GM19463 (cell line): Measurements from ENCODE around the gene KMT5B.
"Not testable (repeated sequence)": the region's sequence is repeated elsewhere in the genome, so short reads cannot be mapped to it uniquely, and the experiment has no call there.

ENCODE experiments used
- ATAC-seq: cut with Tn5 transposase; IDR thresholded peaks from one replicate; pipeline ENCODE4 v1.9.1; 2021; ENCODE audit warnings: mild to moderate bottlenecking, moderate library complexity; ENCODE audit not compliant: unreplicated experiment

Gene KMT5B

DNA sequence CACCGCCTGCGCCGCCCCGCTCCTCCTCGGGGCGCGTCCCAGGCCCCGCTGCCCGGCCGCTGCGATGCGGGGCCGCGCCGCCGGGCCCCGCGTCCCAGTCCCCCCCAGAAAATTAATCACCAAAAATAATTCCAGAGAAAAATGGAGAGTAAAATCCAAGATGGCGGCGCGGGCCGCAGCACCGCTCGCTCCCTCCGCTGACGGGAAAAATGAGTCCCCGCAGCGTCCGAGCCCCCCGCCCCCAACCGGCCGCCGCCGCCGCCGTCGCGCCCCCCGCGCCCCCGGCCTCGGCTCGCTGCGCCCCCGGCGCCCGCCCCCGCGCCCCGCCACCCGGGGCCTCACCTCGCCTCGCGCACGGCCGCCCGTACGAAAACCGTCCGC, at the start of gene KMT5B:
Gene KMT5B (minus strand): TSS at position 162 of the 381 bp plus-strand sequence. CDS start 23,220 bp downstream, outside the sequence.
- no peak for ATAC-seq

GRCh38 chr11:68262544-68262827, 49.4 kb upstream of the KMT5B start:
- ATAC-seq = no peak

GRCh38 chr11:68261749-68262543, 48.9 kb upstream of the KMT5B start:
- ATAC-seq = no peak

- no peak for ATAC-seq
Observed at GRCh38 chr11:68261006-68261405, 47.9 kb upstream of the KMT5B start.

DNA sequence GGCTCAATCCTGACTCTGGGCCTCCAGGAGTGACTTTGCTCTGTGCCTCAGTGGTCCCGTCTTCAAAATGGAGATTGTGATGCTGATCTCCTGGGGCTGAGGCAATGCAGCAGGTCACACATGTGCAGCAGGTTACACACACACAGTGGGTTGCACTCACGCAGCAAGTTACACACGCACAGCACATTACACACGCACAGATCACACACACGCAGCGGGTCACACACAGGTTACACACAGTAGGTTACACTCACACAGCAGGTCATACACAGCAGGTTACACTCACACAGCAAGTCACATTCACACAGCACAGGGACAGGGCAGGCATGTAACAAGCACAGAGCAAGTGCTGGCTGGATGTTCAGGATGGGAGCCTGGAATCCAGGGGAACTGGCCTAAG, 47.4 kb upstream of the KMT5B start:
- ATAC-seq = no peak

DNA sequence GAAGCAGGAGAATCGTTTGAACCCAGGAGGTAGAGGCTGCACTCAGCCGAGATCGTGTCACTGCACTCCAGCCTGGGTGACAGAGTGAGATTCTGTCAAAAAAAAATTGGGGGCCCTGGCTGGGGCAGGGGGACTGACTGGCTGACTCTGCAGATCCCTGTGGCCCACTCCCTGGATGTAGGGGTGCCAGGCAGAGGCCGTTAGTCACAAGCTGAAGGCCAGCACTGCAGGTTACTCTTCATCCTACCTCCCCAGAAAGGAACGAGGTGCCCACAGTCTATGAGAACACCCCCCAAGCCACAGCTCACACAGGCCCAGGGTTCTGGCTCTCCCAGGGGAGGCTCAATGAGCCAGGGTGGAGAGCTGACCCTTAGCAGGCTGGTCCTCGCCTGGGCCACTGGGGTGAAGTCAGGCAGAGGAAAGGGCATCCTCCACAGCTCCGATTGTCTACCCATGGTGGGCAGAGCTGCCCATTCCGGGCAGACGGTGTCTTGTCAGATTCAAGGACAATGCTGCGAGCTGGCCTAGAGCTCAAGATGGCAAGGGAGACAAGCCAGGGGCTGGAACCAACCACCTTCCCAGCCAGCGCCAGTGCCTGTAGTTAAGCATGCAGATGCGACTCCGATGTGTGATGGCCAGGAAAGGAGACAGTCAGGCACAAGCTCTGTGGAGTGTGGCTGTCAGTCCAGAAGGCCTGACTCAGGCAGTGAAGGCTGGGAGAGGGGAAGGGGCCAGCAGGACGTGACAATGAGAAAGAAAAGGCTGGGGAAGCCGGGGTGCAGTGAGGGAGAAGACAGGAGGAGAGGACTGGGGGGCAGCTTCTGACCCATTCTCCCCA, 46.2 kb upstream of the KMT5B start:
- ATAC-seq = no peak

DNA sequence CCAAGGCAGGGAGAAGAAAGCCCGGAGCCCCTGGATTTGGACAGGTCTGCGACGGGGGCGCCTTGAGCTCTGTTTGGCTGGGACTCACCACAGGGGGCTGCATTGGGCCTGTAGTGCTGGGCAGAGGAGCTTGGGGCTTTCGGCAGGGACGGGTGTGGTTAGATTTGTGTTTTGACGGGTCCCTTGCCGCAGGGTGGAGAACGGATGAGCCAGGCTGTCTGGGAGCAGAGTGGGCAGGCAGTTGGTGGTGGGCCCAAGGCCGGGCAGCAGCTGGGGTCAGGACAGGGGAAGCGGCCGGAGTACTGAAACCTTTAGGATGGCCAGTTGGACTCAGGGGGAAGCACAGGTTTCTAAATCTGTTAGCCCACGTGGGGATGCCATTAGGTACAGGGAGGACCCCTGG, 45.3 kb upstream of the KMT5B start:
- ATAC-seq = no peak

DNA sequence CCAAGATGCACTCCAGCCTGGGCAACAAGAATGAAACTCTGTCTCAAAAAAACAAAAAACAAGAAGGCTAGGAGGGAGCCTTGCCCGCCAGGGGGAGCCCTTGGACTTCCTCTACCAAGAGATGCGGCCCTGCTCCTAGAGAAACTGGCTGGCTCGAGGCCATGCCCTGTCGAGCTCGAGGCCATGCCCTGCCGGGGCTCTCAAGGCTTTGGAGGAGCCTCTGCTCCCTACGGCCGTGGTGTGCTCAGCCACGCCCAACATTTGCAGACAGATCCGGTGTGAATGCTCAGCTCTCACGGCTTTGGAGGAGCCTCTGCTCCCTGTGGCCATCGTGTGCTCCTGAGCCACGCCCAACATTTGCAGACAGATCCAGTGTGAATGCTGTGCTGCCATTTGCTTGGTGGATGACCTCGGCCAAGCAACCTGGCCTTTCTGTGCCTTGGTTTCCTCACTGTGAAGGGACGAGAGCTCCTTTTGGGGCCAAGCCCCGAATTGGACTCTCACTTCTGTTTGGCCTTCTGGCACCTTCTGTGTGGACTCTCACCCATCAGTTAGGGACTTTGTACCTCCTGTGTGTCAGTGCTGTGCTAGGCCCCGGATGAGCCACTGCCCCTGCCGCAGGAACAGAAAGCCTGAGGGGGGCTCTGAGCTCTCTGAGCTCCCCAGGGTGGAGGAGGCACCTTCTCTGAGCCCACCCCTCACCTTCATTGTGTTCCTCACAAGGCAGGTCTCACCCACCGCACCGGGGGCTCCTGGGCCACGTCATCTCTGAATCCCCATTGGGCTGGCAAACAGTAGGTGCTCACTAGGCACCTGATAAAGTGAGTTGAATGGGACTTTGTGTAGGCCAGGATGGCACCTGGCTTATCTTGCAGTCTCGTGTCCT, 44.6 kb upstream of the KMT5B start:
- ATAC-seq = no peak

DNA sequence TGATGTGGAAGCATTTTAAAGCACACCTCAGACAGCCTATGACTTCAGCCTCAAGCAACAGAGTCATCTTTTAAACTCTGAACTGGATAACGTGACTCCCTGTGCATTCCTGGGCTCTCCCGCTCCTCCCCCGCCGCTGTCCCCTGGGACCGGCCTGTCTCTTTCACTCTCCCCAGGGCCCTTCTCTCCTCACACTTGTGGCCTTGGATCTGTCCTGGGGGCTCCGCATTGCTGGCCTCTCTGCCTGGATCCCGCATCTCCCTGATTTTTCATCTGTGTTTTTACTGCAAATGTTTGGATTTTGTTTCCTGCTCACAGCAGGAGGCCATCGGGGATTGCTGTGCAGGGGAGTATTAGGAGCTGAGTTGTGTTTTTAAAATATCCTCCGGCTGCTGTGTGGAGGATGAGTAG, 43.2 kb upstream of the KMT5B start:
- no peak for ATAC-seq

GRCh38 chr11:68255526-68255925, 42.4 kb upstream of the KMT5B start:
- ATAC-seq = no peak

DNA sequence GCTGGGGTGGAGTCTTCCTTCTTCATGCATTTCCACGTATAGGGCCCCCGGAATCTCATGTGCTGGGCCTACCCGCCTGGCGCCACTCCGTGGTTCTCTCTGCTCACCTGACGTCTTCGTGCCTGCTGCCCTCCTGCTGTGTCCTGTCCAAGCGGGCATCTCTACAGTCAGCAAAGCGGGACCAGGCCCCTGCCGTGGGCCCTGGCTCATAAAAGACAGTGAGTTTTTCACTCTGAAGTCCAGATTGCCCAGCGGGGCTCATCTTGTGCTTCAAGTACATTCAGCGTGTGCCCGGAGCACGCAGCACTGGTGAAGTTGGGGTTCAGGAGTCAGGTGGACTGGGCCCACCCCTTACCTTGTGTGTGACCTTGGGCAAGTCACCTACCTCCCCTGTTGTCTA, 41.3 kb upstream of the KMT5B start:
- no peak for ATAC-seq

GRCh38 chr11:68251765-68252164, 38.7 kb upstream of the KMT5B start:
- no peak for ATAC-seq

GRCh38 chr11:68244912-68245311, 31.8 kb upstream of the KMT5B start:
- not testable (repeated sequence) for ATAC-seq

DNA sequence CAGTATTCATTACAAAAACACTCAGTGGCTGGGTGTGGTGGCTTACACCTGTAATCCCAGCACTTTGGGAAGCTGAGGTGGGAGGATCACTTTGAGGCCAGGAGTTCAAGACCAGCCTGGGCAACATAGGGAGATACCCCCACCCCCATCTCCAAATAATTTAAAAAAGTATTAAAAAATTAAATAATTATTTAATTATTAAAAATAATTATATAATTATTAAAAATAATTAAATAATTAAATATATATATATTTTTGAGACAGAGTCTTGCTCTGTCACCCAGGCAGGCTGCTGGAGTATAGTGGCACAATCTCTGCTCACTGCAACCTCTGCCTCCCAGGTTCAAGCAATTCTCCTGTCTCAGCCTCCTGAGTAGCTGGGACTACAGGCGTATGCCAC, 30.8 kb upstream of the KMT5B start:
- ATAC-seq = not testable (repeated sequence)

- no peak for ATAC-seq
Observed at GRCh38 chr11:68242616-68243015, 29.5 kb upstream of the KMT5B start.

DNA sequence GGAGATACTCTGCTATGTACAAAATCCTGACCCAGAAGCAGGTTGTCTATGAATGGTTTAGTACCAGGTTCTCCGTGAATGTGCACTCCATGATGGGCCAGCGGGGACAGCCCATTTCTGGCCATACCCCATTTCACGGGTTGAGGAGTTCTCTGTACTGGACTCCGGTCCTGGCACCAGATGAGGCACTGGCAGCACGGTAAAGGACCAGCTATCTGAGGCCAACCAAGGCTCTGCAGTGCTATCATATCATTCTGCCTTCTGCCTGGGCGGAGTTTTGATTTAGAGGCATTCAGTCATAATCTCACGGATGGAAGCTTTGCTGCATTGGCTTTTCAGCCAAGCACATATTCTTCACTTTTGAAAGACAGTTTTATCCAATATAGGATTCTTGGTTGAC, 18.5 kb upstream of the KMT5B start:
- ATAC-seq = no peak

GRCh38 chr11:68229601-68230000, 16.5 kb upstream of the KMT5B start:
- no peak for ATAC-seq

DNA sequence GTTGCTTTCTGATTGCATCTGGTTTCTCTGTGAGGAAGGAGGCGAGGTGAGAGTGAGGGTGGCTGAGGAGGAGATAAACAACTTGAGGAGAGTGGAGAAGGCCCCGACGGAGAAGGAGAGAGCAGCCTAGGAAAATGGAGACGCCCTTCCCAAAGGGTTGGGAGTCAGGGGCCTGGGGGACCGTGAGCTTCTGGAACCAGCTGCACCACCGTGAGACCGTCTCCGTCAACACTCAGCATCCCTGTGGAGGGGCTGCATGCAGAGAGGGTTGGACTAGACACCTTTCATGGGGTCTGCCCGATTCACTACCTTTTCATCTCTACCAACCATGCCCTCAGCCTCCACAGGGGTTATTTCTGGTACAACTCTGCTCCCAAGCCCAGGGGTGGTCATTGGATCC, 13.3 kb upstream of the KMT5B start:
- no peak for ATAC-seq

GRCh38 chr11:68224606-68225005, 11.5 kb upstream of the KMT5B start:
- ATAC-seq = no peak

- no peak for ATAC-seq
Observed at GRCh38 chr11:68223275-68223674, 10.2 kb upstream of the KMT5B start.

DNA sequence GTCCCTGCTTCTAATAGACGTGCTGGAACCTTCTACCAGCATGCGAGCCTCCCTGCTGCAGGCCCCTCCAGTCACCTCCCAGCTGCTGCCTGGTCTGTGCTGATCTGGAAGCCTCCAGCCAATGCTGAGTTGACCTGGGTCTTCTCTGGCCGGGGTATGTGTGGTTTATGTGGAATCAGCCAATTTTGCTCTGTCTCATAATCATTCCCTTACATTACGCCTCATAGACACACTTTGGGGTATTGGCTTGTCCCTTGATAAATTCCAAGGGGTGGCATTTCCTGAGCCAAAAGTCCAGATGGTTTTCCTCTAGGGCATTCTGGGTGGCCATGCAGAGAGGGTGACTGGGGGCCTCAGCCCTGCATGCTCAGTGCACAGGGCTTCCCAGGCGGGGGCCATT, 8.3 kb upstream of the KMT5B start:
- no peak for ATAC-seq
